Fibroblast of skin of left quadriceps (primary cell): ENCODE data around the gene KIFAP3.

Experiments
- DNase-seq, 2 experiments: peaks; one replicate each; pipeline ENCODE4 v3.0.0-alpha.2; 2013; ENCODE audit warnings: low read depth in 2 of 2

The KIFAP3 gene

DNA sequence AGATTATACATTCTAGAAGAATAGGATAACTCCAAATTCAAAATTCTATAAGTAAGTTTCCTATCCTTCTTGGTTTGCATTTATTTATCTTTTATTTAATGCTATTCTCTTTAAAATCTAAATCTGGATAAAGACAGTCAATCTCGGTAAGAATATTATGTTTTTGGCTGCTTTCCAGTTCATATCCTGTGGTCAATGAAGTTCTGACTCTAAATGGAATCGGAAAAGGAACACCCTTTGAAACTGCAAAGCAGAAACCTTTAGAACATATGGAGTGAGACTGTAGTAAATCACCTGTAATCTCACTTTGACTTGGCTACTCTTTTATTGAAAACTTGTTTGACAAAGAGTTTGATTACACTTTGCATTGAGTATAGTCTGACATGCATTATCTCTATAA is 85.2 kb downstream of the KIFAP3 start:
- DNase-seq, result no peak

DNA sequence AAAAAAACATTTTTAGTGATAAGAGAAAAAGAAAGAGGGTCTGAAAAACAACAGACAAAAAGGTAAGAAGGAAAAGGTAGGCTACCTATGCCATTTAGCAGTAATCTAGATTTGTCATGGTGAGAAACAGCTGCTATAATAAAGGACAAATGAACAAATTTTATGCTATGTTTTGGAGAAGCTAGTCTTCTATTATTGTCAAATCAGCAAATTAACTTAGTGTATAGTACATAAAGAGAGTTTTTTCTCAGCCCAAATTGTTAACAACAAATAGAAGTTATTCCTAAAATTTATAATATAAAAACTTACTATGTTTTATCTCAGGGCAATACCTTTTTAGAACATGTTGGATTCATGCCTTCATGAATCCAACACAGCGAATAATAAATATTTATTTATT is 88.7 kb downstream of the KIFAP3 start:
- no peak for DNase-seq

DNA sequence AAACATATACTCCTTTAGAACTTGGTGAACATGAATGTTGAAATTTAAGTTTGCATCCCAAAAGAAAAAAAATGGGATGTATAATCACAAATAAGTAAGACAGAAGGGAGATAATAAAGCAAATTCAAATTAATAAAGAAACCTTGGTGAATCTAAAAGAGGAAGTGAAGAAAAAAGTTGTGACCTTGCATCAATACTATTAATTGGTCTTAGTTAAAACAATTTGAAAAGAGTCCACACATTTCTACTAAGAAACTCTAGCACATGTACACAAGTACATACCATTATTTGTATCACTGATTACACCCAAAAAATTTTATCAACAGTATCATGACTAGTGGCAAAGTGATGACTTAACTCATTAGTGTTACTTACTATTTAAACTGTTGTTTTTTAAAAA is 100.4 kb downstream of the KIFAP3 start:
- no peak for DNase-seq

DNA sequence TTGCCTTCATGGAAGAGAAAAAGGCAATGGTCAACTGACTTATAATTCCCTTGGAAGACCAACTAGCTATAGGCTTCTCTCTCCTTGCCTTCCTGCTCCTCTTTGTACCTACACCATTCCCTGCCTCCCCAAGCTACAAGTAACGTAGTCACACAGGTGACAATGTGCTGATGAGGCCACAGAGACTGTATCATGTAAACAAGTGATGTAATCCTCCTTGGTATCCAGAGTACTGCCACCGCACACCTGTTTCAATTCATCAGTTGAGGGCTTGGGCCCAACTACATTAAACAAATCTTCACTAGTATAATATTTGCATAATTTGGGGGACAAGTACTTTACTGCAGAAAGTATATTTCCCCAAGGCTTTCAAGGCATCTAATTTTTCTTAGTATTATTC is 104.4 kb downstream of the KIFAP3 start:
- DNase-seq, result no peak

DNA sequence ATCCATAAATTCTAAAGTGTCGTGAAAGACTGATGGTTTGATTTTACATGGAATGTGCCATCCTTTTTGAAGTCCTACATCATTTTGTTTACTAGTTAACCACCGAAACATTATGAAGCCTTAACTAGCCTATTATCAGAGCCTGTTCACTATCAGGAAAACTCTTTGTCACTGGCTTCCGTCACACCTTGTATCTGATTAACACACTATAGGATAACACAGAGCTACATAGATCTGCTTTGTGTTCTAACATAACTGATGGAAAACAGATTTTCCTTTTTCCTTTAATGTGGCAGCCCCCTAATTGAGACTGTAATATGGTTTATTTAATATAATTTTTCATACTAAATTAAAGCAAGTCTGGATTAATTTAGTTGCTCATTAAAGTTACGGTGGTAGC is 106.3 kb downstream of the KIFAP3 start:
- DNase-seq, result no peak

DNA sequence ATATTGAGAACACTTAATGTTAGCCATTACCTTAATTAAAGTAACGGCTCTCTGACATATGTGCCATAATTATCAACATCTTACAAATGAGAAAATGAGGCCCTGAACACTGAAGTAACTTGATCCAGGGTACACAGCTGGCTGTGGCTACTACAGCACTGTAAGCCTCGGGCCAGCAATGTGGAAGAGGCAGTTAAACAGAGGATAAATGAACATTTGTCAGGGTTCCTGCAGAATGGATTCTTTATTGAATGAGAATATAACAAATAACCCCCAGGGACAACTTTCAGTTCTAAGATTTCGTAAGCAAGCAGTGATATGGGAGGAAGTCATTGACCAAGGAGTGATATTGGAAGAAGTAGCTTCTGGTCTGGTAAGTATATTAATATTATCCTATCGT is 110.3 kb downstream of the KIFAP3 start:
- no peak for DNase-seq

DNA sequence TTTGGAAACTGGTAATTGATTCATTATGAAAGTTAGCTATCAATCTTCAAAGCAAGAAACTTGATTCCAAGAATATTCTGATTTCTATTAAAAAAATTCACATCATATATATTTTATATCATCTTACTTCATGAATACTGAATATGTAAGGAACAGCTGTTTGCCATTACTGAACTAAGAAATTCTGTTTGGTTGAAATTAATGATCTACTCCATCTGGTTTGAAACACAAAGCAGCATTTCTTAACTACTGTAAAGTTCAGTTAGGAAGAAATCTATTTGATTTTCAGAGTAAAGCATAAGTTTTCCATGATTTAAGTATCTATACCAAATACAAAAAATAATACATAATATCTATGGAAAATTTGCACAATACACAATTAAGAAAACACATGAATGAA is 114.8 kb downstream of the KIFAP3 start:
- DNase-seq, result no peak

DNA sequence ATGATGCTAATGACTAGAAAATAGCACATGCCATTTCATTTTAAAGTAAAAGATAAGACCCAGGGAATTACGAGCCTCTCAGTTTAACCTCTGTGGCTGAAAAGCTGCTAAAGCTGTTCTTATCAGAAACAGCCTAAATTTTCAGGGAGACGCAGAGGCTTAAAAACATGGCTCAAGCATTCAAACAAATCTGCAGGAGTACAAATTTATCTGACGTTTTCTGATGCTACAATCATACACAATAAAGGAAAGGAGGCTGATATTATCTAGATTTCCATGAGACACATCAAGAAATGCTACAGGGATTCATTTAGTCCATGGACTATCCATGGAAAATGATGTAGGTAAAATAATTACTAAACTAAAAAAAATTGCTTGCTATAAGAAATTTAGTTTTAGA is 115.5 kb downstream of the KIFAP3 start:
- DNase-seq, result no peak

DNA sequence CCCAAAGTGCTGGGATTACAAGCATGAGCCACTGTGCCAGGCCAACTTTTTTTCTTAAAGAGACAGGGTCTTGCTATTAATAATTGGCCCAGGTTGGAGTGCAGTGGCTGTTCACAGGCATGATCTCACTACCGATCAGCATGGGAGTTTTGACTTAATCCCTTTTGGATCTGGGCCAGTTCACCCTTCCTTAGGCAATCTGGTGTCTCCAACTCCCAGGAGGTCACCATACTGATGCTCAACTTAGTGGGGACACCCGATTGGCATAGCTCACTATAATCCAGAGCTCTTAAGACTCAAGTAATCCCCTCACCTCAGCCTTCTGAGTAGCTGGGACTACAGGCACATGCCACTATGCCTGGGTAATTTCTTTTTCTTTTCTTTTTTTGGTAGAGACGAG is 116.6 kb downstream of the KIFAP3 start:
- DNase-seq, result no peak

DNA sequence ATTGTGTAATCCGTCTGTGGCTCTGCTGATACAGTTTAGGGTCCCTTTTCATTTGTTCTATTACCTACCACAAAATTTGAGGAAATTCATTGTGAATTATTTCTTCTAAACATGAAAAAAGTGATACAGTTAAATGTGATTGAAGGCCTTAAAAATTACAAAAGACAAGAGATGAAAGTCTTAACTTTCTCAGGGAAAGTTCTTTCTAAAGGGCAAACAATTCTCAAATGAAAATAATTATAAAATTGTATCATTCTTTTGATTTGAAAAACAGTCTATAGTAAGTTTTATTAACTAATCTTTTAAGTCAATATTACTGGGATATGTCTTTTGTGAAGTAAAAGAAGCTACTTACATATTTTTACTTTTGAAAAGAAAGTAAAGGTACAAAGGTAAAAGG is 123.4 kb downstream of the KIFAP3 start:
- DNase-seq, result no peak

DNA sequence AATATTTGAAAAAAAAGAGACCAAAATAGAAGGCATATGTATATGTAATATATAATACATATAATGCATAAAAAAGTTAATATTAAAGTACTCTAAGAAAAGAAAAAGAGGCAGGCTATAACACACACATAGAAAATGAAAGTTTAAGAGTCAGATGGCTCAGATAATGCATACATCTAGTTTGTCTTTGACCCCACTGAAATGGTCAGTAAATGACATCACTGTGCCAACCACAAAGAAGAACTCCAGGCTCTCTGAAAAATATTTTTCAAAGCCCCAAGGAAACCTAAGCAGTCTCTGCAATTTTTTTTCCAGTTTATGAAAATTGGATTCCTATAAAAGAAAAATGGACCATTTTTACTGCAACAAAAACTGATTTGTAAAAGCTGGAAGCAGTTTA is 125.4 kb downstream of the KIFAP3 start:
- no peak for DNase-seq

DNA sequence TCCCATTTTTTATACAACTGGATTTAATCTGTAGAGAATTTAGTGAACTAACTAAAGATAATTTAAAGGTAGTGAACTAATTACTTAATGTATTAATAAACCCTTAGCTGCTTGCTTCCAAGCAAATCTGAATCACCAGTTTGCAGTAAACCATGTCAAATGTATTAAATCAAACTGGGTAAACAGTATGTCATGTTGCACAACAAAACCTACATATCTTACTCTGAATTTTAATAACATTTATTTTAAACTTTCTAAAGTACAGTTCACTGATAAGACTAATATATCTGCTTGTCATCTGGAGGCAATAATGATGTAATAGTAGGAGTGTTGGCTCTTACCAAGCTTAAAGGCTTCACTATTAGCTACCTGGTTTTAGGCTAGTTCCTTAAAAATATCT is 128.3 kb downstream of the KIFAP3 start:
- DNase-seq, result no peak

DNA sequence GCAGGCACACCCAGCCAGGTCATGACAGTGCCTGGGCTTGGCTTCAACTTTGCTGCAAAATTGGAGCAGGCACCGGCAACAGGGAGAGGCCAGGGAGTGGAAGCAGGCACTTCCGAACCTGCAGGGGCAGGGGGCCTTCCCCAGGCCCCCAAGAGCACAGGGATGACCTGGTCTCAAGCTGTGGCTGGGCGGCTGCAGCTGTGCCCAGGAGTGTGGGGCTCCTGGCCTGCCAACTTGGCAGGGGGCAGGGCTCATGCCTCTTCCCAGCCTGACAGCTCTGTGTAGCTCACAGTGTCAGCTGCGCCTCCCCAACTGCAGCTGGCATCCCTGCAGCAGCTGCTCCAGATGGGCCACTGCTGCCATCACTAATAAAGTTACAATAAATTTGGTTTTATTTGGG is 129.3 kb downstream of the KIFAP3 start:
- DNase-seq, result no peak

DNA sequence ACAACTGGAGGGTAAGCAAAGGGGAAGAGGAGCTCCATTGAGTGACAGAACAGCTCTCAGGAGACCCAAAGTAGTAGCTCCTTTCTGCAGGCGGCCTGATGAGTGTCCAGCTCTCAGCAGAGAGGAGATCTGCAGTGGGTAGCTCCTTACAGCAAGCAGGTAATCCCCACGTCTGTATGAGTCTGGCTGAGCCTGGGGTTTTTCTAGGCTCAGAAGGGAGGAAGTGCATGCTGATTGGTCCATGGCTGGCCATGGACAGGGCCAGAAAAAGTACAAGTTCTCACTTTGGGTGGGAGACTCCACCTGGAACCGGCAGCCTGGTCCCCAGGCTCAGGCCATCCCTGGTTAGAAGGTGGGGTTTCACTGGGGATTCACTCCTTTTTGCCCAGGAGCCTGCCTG is 129.9 kb downstream of the KIFAP3 start:
- DNase-seq, result no peak

DNA sequence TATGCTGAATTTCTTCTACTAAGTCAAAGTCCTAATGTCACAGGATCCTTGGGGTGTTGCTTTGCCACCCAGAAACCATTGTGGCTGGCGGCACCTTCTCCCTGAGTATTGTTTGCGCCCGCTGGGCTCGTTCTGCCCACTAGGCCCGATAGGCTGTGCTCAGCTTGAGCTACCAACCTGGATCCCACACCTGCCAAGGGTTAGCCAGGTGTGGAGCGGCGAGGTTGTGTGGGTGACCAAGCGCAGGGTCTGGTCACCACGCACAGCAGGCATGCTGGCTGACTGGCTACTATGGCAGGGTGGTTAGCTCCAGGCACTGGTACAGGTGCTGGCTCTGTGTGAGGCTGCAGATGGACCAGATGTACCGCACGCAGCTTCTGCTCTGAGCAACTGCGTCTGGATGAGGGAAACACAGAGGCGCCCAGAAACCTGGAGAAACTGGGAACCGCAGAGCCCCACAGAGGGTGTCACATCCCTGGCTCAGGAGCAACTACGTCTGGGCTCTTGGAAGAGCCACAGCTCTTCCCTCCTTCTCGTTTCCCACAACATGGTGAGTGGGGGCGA is 130.4 kb downstream of the KIFAP3 start:
- no peak for DNase-seq

DNA sequence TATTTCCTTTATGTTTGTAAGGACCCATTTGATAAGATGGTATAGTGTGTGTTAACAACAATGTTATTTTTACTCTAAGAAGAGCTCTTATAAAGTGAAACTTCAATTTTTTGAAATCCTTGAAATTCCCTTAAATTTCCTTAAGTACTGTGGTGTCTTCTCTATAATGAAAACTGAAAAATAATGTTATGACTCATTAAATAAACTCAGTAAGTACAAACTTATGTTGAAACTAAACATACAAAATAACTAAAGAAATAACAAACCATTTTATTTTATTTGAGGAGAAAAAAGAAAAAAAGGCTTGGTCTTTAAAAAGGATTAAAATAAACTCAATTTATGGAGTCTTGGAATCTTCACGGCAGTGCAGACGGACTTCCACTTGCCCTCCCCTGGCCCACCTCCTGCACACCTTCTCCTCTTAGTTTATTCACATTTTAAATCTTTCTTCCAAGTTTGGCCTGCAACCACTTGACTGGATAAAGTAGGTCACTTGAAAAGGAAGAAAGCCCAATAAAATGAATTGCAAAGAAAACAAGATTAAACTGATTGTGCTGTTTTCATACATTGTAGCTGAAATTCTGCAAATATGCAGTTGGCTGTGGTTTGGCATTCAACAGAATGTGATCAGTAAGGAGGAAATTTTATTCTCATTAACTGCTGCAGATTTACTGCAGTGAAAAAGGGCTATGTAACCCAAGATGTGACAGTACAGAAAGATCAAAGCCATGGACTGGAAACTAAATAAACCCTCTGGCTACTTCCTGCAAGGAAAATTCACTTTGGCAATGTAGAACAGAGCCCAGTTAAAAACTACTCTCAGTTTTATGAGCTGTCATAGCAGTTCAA is 132.3 kb downstream of the KIFAP3 start:
- DNase-seq, result no peak

DNA sequence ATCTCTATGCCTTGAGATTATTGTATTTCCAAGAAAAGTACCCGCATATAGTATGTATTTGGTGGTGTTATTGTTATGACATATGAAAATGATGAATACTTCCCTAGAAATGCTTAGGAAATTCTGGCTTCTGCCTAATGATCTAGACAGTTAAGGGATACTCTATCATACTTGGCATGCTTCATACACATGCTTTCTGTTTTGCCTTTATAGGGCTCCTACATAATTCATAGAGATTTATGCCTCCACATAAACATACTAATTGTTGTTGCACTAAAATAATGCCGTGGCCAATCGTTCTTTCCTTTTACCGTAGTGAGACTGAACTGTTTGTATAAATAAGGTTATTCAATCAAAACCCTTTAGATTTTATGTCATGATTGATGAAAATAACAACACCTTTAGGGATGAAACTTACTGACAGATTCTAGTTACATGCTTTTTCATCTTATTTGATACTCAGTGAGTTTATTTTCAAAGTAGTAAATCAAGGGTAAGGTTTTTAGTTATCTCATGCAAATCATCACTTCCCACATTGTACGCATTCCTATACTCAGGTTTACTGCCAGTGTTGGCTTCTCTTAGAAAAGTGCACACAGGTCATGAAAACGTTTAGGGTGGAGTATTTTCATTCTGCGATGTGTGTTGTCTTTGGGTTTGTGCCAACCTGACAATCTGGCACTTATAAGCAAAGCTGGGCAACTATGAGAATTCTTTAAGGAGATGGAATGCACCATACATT is 140.3 kb downstream of the KIFAP3 start:
- peak; percentile 41 to 44 for DNase-seq

DNA sequence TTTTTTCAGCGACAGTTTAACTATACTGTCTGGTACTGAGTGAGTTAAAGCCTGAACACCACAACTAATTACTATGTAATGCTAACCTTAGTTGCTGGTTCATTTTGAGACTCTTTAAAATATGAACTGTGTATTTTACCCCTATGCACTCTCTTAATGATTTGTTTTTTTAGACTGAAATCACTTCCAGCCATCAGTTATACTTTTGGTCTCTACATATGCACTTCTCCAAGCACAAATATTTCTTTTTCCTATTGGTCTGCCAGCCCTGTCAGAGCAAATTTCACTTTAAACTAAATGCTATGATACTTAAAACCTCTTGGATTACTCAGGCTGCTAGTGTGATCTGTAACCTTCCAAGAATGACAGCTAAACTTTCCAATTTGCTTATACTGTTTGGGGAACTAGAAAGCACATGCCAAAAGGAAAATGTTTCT is 142.7 kb downstream of the KIFAP3 start:
- DNase-seq, result no peak

DNA sequence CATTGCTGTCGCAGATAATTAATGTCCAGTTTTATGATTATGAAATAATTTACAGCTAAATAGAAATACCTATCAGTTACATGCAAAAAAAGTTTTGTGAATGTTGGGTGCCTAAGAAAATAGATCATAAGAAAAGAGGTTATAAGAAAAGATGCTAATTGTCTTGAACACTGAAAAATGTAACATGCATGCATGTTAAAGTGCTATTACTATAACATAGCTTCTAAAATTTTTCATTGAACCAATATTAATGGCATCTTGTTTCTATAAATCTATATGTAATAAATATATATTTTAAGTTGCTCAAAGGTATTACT is 145.3 kb downstream of the KIFAP3 start:
- DNase-seq, result no peak

DNA sequence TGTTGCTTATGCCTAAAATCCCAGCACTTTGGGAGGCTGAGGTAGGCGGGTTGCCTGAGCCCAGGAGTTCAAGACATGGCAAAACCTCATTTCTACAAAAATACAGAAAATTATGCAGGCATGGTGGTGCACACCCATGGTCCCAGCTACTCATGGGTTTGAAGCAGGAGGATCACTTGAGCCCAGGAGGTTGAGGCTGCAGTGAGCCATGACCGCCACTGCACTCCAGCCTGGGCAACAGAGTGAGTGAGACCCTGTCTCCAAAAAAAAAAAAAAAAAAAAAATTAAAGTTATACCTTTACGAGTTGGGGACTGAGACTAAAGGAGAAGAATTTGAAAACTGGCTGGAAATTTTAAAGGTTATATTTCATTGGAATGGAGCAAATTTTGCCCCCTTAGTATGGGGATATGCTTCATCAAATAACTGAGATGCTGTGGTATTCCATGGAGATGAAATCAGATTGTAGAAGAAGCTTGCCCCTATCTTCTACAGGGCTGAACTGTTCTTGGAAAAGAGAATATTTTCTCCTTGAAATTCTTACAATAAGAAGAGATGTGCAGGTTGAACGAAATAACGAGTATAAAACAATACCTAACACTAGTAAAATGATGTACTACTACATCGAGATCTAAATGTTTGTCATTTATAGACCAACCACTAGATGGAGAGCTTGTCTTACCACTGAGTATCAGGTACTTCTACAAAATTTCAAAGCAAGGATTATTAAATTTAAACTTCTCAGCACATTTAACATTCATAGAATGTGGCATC is 145.9 kb downstream of the KIFAP3 start:
- peak in 1 of 2 experiments; percentile 43 for DNase-seq

DNA sequence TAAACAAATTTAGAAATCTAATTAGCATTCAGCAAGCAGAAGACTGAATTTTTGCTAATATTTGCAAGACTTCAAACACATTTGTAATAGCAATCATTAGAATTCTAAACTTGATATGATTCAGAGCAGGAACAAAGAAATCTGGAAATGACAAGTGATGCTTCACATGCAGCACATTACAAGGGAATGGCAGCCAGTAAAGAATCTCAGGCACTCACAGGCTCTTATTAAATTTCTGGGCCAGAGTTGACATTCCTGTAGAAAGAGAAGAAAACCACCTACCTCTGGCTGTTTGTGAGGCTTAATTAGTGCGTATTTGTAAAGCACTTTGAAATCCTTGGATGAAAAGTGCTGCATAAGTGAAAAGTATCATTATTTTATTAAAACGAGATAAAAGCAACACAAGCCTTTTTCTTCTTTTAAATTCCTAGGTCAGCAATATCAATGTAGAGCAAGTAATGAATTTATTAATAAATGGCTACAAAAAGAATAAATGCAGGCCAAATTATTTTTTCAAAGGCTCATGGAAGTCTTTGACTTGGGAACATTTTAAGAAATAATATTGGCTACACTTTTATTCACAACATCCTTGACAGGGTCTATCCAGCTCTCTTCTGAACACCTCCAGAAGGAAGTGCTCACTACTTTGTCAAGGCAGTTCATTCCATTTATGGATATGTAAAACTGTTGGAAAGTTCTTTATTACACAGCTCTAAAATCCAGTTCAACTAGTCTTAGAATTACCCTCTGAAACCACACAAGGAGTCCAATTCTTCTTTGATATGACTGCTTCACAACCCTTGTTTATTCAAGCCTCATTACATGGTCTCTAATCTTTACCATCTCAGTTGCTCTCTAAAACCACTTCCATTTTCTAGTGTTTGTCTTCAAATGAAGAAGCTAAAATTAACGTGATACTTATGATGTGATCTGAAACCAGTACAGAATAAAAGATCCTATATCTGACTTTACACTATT is 148.7 kb downstream of the KIFAP3 start:
- no peak for DNase-seq
